GM21528 (cell line): ENCODE results near the gene STING1.

Source experiments
- ATAC-seq: cut with Tn5 transposase; IDR thresholded peaks from one replicate; pipeline ENCODE4 v1.9.1; 2021; ENCODE audit warnings: mild to moderate bottlenecking, moderate library complexity; ENCODE audit not compliant: unreplicated experiment, low FRiP score

The STING1 gene

DNA sequence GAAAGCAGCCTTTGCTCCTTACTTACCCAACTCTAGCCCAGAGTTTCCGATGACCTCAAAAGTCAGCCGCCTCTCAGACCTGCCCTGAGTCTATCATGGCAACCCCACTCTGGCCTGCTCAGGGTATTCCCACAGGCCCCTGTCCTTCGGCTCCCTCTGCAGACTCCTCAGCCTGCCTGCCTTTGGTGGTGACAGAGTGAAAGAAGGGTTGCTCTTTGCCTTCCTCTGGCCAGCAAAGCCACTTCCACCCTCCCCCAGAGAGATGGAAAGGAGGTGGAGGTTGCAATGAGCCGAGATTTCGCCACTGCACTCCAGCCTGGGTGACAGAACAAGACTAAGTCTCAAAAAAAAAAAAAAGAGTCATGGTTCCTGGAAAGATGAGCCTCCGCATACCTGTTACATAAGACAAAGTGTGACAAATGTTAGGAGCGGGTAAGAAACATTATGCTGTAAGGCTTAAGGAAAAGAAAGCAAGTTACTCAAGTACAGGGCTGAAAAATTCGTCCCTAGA is 14.1 kb downstream of the STING1 start:
- ATAC-seq, result no peak

DNA sequence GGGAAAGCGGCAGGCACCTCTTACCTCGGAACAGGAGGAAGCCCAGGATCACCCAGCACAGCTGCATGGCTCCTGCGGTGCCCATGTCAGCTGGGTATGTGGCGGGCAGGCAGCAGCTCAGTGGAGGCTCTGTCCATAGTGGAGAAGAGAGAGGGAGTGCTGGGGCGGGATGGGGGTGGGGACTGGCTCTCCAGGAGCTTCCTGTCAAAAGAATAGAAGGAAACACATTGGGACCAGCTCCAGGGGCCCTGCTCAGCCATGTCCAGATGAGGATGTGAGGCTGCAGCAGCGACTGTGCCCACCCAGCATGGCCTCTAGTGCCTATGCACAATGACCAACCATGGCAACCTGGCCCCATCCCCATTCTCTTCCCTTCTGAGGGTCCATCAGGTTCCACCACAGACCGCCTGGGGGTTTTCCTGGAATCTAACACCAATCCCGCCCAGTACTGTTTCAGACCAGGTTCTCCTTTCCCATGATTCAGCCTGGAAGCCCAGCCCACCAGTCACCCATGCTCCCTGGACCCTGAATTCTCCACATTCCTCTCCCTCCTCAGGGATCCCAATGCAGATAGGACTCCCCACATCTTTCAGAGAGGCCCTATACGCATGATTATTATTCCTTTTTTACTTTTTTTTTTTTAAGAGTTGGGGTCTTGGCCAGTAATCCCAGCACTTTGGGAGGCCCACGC is 19.8 kb downstream of the STING1 start, which contains the start of gene ECSCR:
Gene ECSCR, minus strand, starts transcription at position 158 of the 691 bp plus-strand sequence. Its CDS starts 73 bp downstream, at position 85.
- ATAC-seq, result no peak

DNA sequence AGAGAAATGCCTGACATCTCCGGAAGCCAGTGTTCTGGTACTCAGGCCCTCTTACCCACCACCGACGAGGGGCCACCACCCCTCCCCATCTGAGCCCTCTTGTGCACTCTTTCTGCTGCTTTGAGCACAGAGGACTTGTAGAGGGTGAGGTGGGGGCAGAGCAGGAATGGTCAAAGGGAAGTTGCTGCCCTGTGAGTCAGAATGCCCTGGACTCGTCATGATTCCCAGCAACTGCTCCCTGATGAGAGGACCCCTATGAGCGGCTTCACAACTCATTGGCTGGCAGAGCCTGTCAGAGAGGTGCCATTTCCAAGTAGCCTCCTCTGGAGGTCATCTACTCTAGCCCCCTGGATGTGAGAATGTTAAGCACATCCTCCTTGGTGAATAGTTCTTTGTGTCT is 20.9 kb downstream of the STING1 start:
- no peak for ATAC-seq

DNA sequence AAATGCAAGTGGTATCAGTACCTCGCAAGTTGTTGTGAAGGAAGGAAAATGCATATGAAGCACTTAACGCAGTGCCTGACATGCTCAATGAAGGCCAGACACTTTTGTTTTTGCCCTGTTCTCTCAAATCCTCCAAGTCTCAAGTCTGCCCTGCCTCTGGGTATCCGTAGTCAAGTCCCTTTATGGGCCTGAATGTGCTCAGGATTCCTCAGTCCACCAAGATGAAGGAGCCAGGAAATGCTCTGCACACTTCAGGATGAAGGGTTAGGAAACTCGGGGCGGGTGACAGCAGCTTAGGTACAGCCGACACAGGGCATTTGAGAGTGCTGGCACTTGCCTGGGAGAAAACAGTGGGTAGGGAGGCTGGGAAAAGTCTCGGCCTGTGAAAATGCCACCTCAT is 21.4 kb downstream of the STING1 start:
- ATAC-seq, result no peak

DNA sequence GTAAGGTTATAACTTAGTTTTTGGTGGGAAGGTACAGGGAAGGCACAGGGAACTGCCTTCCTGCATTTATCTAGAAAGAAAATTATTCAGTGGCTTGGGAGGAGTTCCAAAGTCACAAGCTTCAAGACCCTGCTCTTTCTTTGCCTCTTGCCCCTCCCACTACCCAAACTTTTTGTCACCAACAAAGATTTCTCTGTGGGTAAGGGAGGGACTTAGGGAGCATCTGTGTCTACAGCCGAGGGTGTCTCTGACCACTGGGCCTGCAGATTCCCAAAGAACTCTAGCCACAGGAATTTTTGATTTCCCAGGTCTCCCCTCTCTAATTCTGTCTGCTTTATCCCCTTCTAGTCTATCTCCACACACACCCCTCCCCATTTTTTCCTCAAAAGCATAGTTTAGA is 22.1 kb downstream of the STING1 start:
- no peak for ATAC-seq

DNA sequence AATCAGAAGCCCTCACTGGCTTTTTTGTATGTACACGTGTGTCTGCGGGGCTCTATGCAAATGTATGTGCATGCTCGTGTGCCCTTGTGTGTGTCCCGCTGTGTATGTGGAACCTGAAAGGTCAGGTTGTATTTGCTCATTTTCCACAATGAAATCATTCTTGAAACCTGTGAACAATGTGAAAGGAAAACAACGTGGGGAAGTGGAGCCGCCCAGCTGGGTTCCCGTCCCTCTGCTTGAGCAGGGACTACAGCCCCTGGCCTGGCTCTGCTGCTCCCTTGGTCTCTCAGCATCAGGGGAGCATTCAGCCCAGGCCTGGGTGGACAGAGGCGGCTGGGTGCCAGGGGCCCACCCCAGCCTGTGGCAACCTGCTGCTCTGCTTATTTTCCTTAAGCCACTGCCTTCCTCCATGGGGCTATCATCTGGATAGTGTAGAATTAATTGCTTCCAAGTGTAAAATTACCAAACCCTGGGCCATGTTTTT is 23.1 kb downstream of the STING1 start:
- ATAC-seq, result peak; percentile 22

DNA sequence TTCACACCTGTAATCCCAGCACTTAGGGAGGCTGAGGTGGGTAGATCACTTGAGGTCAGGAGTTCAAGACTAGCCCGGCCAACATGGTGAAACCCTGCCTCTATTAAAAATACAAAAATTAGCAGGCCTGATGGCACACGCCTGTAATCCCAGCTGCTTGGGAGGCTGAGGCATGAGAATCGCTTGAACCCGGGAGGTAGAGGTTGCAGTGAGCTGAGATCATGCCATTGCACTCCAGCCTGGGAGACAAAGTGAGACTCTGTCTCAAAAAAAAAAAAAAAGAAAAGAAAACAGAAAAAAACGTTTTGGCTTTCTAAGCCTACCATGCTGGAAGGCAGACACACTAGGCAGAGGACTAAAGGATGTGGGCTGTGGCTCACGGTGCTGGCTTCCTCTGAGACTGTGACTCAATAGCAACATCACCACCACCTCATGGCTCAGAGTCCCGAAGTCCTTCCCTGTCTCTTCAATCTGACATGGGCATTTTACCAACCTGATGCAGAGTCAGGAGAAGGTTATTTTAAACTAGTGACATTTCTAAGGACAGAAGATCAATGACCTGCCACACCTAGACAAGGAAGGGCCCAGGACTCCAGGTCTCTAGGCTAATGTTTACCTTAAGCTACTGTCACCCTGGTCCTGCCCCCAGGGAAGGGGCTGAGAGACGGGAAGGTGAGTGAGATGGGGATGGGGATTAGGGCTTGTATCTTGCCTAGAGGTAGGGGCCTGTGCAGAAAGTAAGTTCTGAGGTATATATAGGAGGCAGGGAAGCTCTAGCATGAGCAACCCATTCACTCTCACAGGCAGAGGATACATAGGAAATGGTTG is 23.8 kb downstream of the STING1 start:
- ATAC-seq, result peak; percentile 64

DNA sequence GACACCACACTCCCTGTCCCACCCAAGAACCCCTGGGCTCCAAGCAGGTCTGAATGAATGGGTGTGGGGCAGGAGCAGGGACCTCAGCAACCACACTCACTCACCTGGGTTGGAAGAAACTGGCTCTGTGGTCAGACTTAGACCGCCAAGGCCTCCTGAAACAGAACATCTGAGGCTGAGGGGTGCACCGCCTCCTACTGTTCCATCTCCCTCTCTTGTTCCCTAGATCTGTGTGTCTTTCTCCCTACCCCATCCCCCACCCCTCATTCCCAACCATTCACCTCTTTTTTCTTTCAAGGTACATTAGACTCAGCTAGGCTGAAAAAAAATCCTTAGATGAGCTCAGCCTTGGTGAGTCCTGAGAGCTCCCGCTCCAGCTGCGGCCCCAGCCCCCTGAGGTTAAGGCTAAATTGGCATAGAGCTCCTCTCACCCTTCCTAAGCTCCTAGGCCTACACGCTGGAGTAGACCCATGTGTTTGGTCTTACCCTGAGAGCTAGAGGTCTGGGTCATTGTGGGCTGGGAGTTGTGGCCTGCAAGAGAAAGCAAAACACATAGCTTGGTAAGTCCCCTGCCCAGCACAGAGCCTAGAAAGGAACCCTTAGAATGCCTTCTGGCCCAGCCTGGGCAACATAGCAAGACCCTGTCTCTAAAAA is 24.8 kb downstream of the STING1 start:
- no peak for ATAC-seq

DNA sequence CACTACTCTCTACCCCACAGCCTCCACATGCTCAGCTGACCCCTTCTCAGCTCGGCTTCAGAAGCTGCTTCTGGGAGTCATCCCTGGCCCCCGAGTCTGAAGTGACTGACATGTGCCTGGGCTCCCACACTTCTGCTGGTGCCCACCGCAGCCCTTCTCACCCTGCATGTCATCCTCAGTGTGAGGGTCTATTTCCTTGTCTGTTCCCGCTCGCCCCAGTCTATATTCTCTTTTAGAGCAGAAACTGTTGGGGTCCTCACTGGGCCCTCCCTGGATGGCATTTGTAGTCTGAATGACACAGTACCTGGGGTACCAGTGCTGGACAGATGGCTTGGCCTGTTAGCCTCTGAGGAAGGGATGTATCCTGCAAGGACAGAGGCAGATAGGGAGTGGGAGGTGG is 25.3 kb downstream of the STING1 start:
- no peak for ATAC-seq

DNA sequence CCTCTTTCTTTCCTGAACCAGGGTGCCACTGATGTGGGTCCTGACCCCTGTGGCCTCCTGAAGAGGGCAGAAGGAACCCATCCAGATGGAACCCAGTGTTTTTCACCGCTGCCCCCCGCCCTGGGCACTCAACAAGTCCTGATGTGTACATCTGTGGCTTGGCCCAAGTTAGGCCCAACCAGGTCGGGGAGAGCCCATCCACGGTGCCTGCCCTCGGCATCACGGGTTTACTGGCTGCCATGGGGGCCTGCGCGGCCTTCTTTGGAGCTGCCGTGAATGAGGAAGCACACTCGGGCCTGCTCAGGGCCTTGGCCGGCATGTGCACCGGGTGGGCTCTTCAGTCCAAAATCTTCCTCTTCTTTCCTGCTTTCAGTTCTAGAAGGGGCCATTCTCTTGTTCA is 25.8 kb downstream of the STING1 start:
- no peak for ATAC-seq

DNA sequence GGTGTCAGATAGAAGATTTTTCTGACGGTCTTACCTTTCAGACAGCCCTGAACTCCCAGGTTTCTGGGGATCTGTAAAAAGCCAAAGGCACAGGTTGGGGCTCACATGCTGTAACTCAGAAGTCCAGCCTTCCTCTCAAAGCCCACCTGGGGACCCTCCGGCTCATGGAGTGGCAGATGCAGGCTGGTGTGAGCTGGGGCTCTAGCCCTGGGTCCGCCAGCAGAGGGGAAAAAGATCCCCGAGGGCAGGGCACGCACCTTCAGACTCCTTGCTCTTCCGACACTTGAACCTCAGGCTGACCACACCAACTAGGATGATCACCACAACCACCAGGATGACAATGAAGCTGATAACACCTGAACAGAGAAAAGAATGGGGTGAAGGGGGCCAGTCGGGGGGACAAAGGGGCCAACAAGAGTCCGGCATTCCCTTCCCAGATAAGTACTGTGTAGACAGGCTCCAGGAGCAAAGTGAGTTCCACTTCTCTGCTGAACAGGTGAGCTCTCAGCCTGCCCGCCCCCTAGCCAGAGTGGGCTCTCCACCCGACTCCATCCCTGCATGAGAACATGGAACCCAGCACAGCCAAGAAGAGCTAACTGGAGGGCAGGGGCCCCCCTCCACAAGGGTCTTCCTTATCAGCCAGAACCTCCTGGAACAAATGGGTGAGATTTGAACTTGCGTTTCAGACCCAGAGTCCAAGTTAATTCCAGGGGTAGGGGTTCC is 27.8 kb downstream of the STING1 start:
- no peak for ATAC-seq

DNA sequence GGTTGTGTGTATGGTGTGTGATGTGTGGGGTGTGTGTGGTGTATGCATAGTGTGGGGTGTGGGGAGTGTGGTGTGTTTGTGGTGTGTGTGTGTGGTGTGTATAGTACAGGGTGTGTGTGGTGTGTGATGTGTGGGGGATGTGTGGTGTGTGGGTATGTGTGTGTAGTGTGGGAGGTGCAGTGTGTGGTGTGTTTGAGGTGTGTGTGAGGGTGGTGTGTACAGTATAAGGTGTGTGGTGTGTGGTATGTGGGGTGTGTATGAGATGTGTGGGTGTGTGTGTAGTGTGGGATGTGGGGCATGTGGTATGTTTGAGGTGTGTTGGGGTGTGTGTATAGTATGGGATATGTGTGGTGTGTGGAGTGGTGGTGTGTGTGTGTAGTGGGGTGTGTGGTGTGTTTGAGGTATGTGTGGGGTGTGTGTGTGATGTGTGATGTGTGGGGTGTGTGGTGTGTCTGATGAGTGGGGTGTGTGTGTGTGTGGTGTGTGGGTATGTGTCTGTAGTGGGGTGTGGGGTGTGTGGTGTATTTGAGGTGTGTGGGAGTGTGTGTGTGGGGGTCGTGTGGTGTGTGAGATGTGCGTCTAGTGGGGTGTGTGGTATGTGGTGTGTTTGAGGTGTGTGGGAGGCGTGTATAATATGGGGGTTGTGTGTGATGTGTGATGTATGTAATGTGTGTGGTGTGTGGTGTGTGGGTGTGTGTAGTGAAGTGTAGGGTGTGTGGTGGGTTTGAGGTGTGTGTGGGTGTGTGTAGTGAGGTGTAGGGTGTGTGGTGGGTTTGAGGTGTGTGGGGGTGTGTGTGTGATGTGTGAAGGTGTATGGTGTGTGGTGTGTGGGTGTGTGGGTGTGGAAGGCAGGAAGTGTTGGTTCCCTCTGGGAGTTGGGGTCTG is 28.6 kb downstream of the STING1 start:
- ATAC-seq, result no peak

DNA sequence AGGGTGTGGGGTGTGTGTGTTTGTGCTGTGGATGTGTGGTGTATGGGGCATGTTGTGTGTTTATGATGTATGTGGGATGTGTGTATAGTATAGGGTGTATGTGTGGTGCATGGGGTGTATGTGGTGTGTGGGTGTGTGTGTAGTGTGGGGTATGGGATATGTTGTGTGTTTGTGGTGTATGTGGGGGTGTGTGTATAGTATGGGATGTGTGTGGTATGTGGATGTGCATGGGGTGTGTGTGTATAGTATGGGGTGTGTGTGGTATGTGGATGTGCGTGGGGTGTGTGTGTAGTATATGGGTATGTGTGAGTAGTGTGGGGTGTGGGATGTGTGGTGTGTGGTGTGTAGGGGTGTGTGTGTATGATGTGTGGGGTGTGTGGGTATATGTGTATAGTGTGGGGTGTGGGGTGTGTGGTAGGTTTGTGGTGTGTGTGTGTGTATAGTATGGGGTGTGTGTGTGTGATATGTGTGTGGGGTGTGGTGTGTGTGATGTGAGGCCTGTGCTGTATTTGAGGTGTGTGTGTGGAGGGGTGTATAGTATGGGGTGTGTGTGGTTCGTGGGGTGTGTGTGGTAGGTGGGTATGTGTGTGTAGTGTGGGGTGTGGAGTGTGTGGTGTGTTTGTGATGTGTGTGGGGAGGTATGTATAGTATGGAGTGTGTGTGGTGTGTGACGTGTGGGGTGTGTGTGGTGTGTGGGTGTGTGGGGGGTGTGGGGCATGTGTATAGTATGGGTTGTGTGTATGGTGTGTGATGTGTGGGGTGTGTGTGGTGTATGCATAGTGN is 30.5 kb downstream of the STING1 start:
- no peak for ATAC-seq

DNA sequence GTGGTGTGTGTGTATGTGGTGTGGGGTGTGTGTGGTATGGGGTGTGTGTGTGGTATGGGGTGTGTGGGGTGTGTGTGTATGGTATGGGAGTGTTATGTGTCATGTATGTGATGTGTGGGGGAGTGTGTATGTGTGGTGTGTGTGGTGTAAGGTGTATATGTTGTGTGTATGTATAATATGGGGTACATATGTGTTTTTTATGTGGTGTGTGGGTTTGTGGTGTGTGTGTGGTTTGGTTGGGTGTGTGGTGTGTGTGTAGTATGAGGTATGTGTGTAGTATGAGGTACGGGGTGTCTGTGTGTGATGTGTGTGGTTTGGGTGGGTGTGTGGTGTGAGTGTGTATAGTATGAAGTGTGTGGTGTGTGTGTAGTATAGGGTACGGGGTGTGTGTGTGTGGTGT is 31.4 kb downstream of the STING1 start:
- ATAC-seq, result no peak

DNA sequence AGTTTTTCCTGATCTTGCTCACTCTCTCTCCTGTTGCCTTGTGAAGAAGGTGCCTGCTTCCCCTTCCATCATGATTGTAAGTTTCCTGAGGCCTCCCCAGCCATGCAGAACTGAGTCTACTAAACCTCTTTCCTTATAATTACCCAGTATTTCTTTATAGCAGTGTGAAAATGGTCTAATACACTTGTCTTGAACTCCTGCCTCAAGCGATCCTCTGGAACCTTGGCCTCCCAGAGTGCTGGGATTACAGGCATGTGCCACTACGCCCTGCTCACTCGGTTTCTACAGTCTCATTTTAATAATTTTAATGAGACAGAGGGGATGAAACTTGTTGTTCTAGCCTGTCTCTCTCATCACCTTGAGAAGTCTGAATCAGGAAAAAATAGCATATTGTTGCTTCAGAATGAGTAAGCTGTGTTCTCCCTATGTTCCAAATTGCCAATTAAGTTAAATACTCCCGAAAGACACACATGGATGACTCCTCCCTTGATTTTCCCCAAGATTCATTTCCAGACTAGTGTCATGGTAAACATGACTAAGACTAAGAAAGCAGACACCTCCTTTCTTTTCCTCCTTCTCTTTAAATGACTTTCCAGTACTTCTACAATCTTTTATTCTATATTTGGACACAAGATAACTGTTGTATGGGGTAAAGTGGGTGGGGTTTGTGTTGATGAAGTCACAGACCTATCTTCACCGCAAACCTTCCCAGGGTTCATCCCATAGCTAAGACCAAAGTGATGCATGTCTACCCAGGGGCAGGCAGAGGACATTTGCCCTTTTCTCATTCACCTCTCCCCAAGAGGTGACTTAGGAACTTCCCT is 35.4 kb downstream of the STING1 start:
- ATAC-seq, result no peak

DNA sequence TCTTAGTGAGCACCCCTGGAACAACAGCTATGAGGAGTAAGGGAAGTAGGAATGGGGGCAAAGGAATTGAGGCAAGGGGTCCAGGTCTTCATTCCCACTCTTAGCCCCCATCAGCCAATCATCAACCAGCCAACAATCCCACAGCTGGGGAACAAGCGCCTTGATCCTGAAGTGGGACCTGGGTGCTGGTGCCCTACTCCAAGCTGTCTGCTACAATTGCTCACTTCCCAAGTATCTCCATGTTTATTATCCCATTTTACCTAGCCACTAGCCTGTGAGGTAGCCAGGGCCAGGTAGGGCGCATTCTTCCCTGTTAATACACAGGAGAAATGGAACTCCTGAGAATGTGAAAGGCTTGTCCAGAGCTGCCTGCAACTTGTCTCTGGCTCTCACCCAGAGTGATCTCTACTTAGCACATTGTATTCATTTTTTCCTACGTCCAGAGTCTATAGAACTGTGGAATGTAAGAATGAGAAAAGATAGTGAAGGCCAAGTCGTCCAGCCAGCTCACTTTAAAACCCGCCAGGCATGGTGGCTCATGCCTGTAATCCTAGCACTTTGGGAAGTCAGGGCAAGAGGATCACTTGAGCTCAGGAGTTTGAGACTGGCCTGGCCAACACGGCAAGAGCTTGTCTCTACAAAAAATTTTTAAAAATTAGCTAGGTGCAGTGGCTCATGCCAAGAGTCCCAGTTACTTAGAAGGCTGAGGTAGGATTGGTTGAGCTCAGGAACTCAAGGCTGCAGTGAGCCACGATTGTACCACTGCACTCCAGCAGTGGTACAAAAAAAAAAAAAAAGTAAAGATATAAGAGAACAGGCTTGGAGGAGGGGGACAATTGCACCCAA is 37.0 kb downstream of the STING1 start:
- ATAC-seq, result no peak
